ENCODE measurements around the gene MSTO1. TPM values are rescaled to one million over a fixed set of nuclear protein-coding genes. Genes with fewer than 3 reads are reported as not detected.
"Not testable (repeated sequence)": the region's sequence is repeated elsewhere in the genome, so short reads cannot be mapped to it uniquely, and the experiment has no call there.

MSTO1 gene
- 10 to 100 TPM; 11.7 to 31.6 (median 24.1) TPM for total RNA-seq

DNA sequence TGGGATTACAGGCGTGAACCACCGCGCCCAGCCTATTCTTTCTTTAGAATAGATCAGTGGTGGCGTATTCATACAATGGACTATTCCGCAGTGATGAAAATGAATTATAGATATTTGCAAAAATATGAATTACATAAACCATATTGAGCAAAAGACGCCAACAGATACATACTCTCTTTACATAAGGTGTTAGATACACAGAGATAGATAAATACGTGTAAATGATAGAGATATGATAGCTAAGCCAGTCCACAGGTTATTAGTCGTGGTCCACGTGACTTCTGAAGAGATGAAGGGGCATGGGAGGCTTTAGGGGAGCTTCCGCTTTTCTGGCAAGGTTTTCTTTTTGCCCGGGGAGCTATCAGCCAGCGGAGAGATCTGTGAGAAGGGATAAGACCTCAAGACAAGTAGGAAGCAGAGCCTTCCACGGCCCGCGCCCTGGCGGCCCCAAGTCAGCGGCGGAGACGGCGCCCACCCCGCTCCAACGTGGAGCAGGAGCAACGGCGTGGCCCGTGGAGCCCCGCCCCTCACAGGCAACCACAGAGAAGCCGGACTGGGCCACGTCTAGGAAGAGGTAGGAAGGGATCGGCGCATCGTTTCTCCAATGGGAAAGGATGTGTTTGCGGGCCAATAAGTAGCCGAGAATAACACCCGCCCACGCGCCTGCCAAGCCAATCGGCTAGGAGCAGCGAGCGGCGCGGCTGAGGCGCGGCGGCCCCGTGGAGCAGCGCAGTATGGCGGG lies at the start of gene MSTO1:
MSTO1 (plus strand) TSS at position 704 of the 742 bp plus-strand sequence; CDS start at position 735, 31 bp downstream.
- TF ChIP-seq POLR2AphosphoS5 (IDR thresholded peaks at IDR 0.05) (no peak), POLR2A (IDR thresholded peaks at IDR 0.05) (peak in 1 of 2 donors; percentile 23)
- H3K27ac ChIP-seq, result peak within 1 kb of the TSS; percentile 55
- peak; percentile 97 to 98 for DNase-seq (ENCODE audit: low spot score in 2 of 2)

DNA sequence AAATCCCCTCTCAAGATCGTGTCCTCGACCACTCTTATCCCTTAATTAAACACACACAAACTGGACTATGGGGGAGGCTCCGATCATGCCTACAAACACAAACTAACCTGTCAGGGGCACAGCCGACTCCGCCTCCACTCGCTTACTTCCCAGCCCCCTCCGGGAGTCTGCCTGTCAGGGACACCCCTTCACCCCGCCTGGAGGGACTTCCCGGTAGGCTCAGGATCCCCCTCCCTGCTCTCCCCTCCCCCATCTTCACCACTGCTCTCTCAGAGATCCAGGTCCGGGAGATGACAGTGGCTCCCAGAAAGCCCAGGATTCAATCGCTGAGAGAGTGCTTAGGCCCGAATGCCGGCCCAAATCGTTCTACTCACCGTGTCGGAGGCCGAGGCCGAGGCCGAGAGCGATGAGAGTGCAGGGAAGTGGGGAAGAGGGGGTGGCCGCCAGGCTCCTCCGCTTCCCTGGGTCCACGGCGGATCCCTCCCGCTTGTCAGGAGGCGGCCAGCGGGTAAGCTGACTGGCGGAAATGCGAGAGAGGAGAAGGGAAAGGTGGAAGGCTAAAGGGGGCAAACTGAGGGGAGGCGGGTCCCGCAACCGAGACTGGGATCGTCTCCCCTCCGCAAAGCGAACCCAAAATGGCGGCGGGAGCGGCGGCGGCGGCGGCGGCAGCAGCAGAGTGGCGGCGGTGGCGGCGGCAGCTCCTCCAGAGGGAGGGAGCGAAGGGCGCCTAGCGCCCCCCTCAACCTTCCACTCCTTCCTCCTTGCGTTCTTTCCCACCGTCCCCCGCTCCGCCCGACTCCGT lies 48.0 kb upstream of the MSTO1 start:
- peak; percentile 72 to 78 for DNase-seq (ENCODE audit: low spot score in 2 of 2)
- H3K4me3 ChIP-seq, result peak overlapping the region; percentile 91
- 0% methylated on average over 44 of the region's 56 CpGs for WGBS
- peaks cover 41% of the 10 kb centered on the region for H3K4me1 ChIP-seq
- not testable (repeated sequence) for H3K9me3 ChIP-seq, H3K27me3 ChIP-seq, H3K36me3 ChIP-seq
- peak overlapping the region; percentile 95 for H3K27ac ChIP-seq

More for the DNA sequence above, at the start of gene MSTO1:
- Histone ChIP-seq H3K4me1 (peaks cover 4% of the 10 kb centered on the region), H3K36me3 (peaks cover 15% of the 10 kb centered on the region), H3K4me3 (peak within 1 kb of the TSS; percentile 53), H3K9me3 (no peaks in the 10 kb centered on the region), H3K27me3 (no peaks in the 10 kb centered on the region)
- WGBS, result 11% methylated on average over 36 of the region's 47 CpGs

DNA sequence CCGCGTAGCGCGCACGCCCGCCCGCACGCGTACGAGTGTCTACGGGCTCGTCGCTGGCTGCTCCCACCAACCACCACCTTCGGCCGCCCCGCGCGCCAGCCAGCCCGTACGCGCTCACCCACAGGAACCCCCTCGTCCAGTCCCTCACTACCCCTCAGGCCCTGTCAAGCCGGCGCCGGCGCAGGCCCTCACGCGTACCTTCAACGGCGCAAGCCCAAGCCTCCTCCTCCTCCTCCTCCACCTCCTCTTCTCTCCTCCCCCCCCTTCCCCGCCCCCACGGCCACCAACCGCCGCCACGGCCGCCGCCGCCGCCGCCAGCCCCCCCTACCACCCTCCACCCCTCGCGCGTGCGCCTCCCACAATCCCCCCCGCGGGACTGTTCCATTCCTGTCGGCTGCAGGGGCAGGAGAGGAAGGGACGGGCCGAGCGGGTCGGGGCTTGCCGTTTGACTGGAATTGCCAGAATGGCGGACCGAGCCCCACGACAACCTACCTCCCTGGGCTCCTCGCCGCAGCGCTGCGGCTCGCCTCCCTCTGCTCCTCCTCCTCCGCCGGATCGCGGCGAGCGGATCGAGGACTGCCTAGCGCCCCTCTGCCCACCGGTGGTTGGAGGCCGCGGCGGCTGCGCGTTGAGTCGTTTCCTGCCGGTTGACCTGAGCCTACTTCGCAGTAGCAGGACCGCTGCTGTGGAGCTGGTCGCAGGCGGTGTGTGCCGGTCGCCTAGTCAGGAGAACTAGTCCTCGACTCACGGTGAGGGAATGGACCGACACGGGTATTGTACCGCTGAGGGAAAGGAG lies 47.2 kb upstream of the MSTO1 start, which contains the start of gene ASH1L:
ASH1L (minus strand) TSS at position 223 of the 796 bp plus-strand sequence. CDS start 41,284 bp downstream, outside the sequence.
- under 1% methylated on average over 35 of the region's 87 CpGs for WGBS
- peak; percentile 96 for DNase-seq (ENCODE audit: low spot score in 2 of 2)
- Histone ChIP-seq H3K4me3 (peak within 1 kb of the TSS; percentile 91), H3K27me3 (no peaks in the 10 kb centered on the region), H3K27ac (peak within 1 kb of the TSS; percentile 95), H3K4me1 (peaks cover 41% of the 10 kb centered on the region), H3K36me3 (no peaks in the 10 kb centered on the region), H3K9me3 (no peaks in the 10 kb centered on the region)
- TF ChIP-seq EP300 (IDR thresholded peaks at IDR 0.05), result no peak
- TF ChIP-seq POLR2AphosphoS5 (IDR thresholded peaks at IDR 0.05), result peak; percentile 52 to 90 (median 84)
- TF ChIP-seq POLR2A (IDR thresholded peaks at IDR 0.05), result peak; percentile 84 to 97
- TF ChIP-seq, protein P1, sequence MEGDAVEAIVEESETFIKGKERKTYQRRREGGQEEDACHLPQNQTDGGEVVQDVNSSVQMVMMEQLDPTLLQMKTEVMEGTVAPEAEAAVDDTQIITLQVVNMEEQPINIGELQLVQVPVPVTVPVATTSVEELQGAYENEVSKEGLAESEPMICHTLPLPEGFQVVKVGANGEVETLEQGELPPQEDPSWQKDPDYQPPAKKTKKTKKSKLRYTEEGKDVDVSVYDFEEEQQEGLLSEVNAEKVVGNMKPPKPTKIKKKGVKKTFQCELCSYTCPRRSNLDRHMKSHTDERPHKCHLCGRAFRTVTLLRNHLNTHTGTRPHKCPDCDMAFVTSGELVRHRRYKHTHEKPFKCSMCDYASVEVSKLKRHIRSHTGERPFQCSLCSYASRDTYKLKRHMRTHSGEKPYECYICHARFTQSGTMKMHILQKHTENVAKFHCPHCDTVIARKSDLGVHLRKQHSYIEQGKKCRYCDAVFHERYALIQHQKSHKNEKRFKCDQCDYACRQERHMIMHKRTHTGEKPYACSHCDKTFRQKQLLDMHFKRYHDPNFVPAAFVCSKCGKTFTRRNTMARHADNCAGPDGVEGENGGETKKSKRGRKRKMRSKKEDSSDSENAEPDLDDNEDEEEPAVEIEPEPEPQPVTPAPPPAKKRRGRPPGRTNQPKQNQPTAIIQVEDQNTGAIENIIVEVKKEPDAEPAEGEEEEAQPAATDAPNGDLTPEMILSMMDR (IDR thresholded peaks at IDR 0.05), result no peak

DNA sequence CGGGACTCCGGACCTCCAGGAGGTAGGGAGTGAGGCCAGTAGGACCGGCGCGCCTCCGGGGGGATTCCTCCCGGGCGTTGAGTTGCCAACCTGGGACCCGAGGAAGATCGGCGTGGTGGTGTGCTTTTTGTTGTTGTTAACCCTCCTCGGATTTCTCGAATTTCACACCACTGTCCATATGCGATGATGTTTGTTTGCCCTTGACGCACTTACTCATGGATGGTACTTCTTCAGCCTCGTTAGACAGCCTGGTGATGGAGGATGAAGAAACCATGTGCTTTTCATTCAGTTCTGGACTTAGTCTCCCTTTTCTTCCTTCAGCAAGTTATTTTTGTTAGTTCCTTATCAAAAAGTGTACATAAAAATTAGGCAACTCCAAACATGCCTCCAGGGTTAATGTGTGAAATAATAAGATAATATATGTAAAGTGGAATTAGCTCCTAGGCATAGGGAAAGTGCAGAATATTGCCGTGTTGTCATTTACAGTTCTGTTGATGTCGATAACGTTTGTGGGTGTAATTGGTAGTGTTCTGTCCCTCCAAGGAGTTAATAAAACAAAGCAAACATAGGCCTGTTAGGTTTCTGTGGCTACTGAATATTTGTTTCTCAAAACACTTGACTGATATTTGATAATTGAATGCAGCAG lies 46.5 kb upstream of the MSTO1 start:
- H3K27ac ChIP-seq, result peak overlapping the region; percentile 95
- H3K9me3 ChIP-seq; H3K27me3 ChIP-seq; H3K36me3 ChIP-seq; DNase-seq (ENCODE audit: low spot score in 2 of 2): not testable (repeated sequence)
- H3K4me1 ChIP-seq, result peaks cover 36% of the 10 kb centered on the region
- H3K4me3 ChIP-seq, result peak overlapping the region; percentile 91
- under 1% methylated on average over 18 of the region's 19 CpGs for WGBS

DNA sequence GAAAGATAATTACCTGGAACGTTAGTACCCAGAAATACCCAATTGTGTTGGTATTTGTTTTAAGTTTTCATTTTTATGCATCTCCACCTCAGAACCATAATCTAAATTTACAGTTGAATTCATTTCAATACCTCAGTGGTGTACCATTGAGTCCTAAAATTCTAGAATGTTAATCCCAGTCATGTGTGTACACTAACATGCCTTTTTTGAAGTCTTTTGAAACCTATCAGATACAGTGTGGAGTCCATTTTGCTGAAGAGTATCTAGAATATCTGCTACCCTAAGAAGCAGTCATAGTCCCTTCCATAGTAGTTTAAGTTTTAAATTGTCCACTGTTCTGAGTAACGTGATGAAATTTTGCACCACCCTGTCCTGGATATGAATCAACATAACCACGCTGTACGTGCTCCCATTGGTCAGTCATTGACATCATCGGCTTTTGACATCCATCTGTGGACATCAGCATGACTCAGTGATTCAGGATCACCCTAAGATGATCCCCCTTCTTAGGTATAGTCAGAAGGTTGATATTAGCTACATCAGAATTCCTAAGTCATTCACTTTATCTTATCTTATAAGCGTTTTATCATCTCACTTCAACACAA lies 39.9 kb upstream of the MSTO1 start:
- no peak for DNase-seq (ENCODE audit: low spot score in 2 of 2)
- H3K27me3 ChIP-seq, result no peaks in the 10 kb centered on the region
- H3K4me1 ChIP-seq, result peaks cover 3% of the 10 kb centered on the region
- H3K9me3 ChIP-seq, result no peaks in the 10 kb centered on the region
- no peaks in the 10 kb centered on the region for H3K36me3 ChIP-seq
- H3K4me3 ChIP-seq, result no peak overlapping the region
- WGBS, result 86% methylated on average over 6 of the region's 6 CpGs
- no peak overlapping the region for H3K27ac ChIP-seq
- TF ChIP-seq POLR2AphosphoS5 (IDR thresholded peaks at IDR 0.05) (no peak), POLR2A (IDR thresholded peaks at IDR 0.05) (no peak), EP300 (IDR thresholded peaks at IDR 0.05) (no peak)
- TF ChIP-seq, protein P1 (IDR thresholded peaks at IDR 0.05), result no peak

DNA sequence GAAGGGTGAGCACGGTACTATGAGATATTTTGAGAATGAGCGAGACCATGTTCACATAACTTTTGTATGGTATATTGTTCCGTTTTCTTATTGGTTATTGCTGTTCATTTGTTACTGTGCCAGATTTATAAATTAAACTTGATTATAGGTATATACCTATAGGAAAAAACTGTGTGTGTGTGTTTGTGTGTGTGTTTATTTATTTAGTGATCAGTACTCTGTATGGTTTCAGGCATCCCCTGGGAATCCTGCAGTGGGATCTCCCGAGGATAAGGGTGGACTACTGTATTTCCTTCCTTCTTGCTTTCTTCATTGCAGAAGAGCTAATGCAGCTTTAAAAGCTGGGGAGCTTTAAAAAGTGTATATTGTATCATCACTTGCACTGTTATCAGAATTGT lies 39.4 kb upstream of the MSTO1 start:
- no peak for TF ChIP-seq POLR2AphosphoS5 (IDR thresholded peaks at IDR 0.05)
- TF ChIP-seq, protein P1 (IDR thresholded peaks at IDR 0.05), result no peak
- TF ChIP-seq POLR2A (IDR thresholded peaks at IDR 0.05), result no peak
- TF ChIP-seq EP300 (IDR thresholded peaks at IDR 0.05), result no peak
- DNase-seq (ENCODE audit: low spot score in 2 of 2), result no peak
- Histone ChIP-seq H3K27me3 (no peaks in the 10 kb centered on the region), H3K9me3 (no peaks in the 10 kb centered on the region), H3K36me3 (no peaks in the 10 kb centered on the region), H3K4me3 (no peak overlapping the region), H3K27ac (no peak overlapping the region), H3K4me1 (no peaks in the 10 kb centered on the region)
- WGBS, result 84% methylated on average over 4 of the region's 4 CpGs

Data from suprapubic skin (tissue), 4 donors.